ENCODE measurements around the gene GRK5.

GRK5 gene

DNA sequence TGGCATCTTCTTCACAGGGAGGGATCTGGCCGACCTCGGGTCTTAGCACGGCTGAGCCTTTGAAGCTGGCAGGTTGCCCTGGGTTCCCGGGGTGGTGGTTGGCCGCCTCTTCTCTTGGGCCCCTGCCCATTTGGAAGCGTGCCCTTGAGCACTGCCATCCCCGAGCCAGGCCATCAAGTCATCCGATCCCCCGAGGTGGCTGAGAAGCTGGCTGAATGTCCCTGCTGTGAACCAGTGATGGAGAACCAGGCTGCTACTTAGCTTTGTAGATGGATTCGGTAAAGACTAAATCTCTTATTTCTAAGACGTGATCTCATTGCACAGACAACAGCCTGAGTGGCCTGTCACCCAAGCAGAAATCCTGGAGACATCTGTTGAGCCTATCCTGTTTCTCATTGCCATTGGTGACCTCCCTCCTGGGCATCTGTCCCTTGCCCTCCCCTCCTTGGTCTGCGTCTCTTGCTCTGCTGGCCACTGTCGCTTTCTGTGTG, 74.3 kb downstream of the GRK5 start:
- DNase-seq, result no peak

DNA sequence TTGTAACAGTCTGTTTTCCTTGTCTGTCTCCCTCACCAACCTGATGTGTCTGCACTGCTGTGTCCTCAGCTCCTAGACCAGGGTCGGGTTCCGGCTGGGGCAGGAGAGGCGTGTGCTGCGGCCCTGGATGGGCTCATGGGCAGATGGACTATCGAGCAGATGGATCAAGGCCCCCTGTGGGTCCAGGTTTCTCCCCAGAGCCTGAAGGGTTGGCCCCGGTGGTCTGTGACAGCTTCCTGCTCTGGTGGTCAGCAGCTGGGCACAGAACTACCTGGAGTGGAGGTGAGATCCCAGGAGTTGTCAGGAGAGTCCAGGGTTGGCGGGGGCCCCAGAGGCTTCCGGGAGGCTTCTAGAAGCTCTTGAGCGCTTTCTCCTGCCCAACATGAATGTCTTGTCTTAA, 75.1 kb downstream of the GRK5 start:
- DNase-seq, result no peak

DNA sequence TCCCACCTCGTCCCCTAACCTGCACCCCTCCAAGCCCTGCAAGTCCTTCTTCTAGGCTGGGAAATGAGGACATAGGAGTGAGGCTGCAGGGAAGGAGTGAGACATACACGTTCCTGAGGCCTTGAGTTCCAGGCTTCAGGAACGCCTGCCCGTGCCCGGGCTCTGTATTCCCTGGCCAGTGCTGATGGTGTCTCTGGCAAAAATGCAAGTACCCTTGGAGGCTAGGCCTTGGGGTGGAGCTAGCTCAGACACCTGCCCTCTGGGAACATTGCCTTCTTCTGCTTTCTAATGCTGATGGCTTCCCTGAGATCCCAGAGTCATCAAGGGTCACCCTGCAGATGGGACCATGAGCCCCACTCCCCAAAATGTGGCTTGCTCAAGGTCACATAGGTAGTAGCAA, 76.0 kb downstream of the GRK5 start:
- DNase-seq, result no peak

DNA sequence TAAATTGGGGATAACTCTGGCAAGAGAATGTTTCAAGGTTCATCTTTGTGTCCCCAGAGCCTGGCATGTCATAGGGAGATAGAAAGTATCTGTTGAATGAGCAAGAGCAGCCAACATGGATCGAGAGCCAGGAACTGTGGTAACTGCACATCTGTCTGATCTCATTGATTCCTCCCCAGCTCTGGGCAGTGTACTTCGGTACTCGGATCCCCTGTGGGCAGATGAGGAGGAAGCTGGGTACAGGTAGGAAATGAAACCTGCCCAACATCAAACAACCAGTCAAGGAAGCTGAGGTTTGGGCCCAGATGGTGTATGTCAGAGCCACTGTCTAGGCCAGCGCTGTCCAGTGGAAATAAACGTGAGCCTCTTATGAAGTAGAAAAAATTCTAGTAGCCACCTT, 76.4 kb downstream of the GRK5 start:
- DNase-seq, result no peak

DNA sequence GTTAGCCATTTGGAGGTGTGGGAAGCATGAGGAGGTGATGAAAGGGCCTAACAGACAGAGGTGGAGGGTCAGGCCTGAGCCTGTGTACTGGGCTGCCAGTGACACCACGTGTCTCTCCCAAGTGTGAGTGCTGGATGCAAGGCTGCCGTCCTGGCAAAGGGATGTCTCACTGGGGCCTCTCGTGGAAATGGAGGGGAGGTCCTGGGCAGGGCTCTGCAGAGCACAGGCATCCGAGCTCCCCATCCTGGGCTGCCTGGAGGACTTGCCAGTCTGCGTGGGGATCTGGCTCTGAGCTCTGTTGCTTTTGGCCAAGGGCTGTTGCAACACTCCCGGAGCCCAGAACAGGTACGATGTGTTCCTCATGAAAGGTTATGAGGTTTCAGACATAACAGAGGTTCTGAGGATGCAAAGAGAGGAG, 77.3 kb downstream of the GRK5 start:
- no peak for DNase-seq

DNA sequence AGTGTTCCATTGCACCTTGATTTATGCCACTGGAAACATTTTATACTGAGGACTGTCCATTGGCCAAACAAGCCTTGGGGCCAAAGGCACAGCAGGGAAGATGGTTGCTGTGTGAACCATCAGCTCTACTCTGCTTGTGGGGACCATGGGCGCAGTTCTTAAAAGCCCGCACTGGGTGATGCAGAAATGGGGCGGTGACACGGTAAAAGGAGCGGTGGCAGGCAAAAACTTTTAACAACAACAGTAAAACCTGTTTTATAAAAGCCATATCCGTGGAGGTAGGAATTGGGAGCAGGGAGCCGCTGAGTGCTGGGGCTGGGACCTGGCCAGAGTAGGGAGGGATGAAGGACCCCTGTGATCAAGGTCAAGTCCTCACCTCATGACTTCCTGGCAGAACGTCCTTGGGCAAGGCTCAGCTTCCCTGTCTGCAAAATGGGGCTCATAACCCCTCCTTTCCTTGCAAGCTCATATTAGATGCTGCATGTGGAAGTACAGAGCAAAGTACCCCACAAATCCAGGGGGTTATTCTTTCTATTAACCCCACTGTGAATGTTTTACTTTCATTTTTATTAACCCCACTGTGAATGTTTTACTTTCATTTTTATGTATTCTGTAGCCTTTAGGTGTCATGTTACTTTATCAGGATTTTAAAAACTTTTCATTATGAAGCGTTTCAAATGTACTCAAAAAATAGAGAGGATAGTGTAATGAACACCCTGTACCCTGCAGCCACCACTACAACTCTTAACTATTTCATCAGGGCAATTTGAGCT, 78.3 kb downstream of the GRK5 start:
- no peak for DNase-seq

DNA sequence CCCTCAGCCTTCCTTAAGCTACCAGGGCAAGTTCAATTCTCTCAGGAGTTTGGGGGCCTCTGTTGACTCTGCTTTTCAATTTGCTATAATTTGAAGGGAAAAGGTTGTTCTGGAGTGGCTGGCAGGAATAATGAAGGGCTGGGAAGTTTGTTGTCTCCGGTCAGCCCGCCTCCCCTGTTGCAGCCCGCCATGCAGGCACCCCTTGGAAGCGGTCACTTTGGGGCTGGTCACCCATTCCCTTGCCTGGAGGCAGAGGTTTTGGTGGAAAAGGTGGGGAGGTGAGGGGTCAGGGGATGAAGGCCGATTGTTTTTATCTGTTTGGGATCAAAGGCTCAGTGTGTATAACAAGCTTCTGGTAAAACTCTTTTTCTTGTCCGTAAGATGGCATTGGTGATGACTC, 79.1 kb downstream of the GRK5 start:
- no peak for DNase-seq

DNA sequence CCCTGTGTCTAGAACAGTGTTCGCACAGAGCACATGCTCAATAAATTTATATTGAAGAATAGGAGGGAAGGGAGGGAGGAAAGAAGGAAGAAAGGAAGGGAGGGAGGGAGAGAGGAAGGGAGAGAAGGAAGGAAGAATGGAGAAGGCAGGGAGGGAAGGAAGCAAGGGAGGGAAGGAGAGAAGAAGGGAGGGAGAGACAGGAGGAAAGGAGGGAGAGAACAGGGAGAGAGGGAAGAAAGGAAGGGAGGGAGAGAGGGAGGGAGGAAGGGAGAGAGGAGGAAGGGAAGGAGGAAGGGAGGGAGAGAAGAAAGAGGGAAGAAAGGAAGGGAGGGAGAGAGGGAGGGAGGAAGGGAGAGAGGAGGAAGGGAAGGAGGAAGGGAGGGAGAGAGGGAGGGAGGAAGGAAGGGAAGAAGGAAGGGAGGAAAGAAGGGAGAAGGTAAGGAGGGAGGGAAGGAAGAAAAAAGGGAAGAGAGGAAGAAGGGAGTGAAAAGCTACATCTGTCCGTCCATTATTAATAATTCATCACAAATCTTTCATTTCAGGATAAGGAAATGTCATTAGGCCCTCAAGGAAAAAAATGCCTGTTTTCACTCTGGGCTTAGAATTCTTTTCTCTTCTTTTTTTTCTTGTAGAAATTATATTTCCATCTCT, 79.7 kb downstream of the GRK5 start:
- no peak for DNase-seq

DNA sequence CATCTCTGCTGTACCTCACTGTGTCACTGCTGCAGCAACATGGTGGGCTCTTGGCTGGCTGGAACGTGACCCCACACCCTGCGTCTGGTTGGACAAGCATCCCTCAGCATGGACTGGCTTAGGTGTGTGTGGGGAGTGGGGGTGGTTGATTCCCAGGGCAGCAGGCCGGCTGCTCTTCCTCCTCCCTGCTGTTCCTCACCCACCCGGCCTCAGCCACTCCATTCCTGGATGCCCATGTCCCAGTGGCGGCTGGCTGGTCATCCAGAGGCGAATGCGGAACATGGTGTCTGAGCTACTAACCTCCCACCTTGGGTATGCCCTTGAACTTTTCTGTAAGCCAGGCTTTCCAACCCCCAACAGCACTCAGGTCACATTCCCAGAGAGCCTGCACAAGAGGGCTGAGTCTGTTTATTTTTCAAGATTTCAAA, 81.2 kb downstream of the GRK5 start:
- DNase-seq, result no peak

DNA sequence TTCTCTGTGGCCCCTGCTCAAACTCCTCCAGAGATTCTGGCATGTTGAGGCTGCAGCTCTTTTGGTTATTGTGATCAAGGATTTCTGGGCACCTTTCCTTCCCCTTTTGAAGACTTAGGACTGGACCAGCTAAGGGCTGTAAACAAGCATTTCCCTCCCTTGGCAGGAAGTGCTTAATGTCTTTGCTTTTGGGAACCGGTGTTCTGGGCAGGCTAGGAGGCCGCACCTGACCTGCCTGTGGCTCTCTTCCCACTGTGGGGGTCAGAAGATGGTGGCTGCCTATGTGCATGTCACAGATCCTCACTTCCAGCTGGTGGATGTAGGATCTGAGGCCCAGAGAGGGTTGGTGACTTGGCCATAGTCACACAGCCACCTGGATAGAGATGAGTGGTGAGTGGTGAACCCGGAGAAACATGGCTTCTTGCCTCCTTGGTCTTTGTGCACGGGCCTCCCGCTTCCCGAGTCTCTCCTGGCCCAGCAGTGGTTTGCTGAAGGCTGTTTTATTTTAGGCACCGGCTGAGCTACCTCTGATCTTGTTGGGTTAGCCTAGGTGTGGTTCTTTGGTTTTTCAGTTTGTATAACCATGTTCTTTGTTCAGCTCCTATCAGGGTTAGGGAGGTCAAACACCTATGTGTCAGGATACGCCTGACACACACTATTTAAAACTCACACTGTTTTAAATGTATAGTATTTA, 82.0 kb downstream of the GRK5 start:
- DNase-seq, result no peak

DNA sequence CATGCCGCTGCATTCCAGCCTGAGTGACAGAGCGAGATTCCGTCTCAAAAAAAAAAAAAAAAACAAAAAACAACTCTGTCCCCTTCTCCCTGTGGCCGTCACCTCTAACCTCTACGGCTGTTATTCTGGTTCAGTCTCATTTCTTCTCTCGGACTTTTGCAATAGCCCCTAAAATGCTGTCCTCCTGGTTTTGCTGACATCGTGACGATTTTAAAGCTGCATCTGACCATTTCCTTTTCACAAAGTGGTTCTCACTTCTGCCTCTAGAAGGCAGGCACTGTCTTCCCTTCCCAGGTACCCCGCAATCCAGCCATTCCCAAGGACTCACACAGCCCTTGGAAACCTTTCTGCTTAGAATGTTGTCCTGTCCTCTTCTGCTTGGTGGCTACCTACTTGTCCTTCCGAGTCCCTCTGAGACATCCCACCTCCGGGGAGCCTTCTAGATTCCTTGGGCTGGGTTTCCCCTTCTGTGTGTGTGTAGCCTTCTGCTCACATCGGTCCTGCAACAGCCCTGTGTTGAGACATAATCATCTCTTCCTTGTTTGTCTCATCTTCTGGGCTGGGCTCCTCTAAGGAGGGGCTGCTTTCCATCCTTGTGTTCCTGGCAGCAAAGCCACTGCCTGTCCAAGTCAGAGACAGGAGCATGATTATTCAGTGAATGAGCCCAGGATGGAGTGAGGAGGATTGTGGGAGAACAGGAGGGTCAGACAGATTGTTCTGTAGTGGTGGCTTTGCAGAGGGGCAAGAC, 83.1 kb downstream of the GRK5 start:
- no peak for DNase-seq

DNA sequence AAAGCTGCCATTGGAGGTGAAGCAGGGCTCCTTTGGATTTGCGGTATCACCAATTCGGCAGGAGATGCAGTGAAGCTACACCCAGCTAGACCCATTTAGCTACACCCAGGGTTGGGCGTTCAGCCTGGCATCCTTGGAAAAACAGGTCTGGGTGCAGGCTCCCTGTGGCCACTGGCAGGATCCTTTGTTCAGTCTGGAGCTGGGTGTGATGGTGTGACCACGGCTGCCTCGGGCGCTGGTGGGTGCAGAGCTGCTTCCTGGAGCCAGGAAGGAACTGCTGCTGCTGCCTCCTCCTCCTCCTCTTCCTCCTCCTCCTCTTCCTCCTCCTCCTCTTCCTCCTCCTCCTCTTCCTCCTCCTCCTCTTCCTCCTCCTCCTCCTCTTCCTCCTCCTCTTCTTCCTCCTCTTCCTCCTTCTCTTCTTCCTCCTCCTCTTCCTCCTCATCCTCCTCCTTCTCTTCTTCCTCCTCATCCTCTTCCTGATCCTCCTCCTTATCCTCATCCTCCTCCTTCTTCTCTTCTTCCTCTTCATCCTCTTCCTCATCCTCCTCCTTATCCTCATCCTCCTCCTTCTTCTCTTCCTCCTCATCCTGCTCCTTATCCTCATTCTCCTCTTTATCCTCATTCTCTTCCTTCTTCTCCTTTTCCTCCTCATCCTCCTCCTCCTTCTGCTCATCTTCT, 84.0 kb downstream of the GRK5 start:
- DNase-seq, result no peak

DNA sequence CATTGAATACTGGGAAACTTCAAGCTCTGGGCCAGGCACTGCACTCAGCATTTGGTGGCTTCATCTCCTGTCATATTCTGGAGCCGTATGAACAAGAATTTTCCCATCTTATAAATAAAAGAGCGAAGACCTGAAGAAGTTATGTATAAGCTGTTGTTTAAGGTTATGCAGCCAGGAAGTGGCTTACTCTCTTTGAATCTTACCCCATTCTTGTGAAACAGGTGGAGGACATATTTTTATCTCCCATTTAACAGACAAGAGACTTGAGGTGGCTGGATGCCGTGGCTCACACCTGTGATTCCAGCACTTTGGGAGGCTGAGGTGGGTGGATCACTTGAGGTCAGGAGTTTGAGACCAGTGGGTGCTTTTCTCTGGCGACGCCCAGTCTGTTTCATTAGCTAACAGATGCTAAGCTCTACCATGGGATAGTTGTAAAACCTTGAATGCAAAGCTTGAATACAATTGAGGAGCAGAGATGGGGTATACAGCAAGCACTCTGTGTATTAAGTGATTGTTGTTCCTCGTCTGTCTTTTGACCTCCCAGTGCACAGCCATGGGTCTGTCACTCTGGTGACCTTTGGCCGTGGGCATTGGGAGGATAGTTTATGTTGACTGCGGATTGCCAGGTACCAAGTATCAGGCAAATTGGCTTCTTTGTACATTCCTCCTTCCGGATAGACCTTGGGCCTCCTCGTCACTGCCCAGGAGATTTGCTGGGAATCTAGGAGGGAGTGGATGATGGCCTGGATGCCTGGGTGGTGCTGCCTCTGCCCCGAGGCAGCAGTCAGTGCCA, 85.8 kb downstream of the GRK5 start:
- DNase-seq, result no peak

DNA sequence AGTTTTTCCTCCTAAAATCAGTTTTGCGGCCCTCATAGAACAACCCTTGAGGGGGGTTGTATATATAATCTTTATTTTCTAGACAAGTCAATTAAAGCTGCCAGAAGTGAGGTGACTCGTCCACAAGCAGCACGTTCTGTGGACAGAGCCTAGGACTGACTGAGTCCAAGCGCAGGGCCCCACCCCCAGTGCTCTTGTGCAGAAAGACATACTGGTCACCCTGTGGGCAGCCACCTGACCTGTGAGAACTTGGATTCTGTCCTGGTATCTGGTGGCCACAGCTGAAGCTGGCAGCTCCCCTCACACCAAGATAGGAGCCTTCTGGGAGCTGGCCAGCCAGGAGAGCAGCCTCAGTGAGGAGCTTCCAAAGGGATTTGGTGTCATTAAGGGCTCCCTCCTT, 89.3 kb downstream of the GRK5 start:
- DNase-seq, result no peak

DNA sequence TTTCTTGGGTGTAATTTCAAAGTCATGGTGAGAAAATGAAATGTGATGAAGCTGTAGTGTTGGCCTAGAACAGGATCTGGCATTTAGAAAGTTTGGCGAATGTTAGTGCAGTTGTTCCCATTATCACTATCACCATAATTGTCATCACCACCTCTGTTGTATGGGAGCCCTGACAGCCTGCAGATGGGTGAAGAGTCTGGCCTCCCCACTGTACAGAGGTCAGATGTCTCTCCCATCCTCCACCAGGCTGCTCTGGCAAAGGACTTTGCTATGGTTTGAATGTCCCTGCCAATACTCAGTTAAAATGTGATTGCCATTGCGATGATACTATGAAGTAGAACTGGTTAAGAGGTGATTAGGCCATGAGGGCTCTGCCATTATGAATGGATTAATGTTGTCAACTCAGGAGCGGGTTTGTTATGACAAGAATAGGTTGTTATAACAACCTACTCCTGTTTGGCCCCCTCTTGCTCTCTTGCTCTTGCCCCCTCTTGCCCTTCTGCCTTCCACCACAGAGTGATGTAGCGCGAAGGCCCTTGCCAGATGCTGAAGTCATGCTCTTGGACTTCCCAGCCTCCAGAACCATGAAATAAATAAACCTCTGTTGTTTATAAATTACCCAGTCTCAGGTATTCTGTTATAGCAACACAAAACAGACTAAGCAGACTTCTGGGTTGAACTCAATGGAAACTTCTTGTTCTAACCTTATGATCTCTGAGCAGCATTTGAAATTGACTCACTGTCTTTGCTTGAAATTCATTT, 90.0 kb downstream of the GRK5 start:
- no peak for DNase-seq

DNA sequence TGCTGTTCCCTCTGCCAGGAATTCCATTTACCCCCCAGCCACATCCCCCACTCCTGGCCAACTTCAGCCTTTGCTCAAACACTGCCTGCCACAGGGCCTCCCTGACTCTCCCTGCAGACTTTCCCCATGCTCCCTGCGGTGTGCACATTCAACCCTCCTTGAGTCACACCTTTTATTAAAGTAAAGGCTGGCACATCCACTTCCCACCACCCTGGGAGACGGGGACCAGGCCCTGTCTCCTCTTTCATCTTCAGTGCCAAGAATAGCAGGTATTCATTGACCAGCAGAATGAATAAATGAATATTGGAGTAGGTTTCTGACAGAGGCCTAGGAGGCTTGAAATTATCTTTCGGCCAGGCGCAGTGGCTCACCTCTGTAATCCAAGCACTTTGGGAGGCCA, 91.4 kb downstream of the GRK5 start:
- no peak for DNase-seq

DNA sequence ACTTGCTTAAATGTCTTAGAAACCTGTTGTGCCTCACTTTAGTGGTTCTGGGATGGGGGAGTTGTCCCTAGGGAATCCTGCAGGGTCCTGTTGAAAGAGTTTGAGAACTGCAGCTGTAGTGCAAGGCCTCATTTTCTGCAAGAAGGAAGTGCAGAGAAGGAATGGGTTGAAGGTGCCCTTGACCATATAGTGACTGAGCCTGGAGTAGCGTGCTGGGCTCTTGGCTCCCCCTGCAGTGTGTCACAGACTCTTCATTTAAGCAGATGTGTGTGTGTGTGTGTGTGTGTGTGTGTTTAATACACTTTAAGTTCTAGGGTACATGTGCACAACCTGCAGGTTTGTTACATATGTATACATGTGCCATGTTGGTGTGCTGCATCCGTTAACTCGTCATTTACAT, 92.2 kb downstream of the GRK5 start:
- DNase-seq, result no peak

DNA sequence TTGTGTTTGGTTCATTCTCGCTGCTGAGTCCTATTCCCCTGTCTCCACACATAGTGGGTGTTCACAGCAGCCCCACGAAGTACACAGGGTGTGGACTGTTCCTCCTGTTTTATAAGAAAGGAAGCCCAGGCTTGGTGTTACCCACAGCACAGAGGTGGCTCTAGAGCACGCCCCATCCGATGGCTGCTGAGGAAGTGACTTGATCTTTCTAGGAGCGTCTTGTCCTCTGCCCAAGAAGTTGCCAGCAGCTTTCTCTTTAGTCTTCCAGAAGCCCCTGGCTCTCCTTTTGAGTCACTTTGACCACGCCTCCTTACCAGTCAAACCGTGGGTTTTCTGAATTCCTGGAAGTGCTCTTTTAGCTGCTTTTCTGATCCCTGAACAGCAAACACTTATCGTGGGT, 94.0 kb downstream of the GRK5 start:
- DNase-seq, result no peak

DNA sequence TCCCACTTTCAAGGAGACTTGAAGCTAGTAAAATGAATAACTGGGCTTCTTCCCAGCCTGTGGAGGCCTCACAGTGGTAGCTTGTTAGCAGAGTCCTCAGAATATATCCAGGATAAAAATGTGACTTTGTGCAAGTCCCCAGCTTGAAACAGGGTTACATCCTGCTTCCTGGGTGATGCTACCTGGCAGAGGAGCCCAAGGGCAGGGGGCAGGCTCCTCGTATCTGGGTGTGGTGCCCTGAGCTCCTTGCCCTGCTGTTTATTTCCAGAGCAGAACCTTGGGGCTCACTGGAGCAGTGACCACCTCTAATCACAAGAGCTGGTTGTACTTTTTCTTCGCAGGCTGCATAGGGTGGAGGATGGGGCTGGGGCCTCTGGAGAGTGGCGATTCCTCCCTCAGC, 94.8 kb downstream of the GRK5 start:
- DNase-seq, result no peak

DNA sequence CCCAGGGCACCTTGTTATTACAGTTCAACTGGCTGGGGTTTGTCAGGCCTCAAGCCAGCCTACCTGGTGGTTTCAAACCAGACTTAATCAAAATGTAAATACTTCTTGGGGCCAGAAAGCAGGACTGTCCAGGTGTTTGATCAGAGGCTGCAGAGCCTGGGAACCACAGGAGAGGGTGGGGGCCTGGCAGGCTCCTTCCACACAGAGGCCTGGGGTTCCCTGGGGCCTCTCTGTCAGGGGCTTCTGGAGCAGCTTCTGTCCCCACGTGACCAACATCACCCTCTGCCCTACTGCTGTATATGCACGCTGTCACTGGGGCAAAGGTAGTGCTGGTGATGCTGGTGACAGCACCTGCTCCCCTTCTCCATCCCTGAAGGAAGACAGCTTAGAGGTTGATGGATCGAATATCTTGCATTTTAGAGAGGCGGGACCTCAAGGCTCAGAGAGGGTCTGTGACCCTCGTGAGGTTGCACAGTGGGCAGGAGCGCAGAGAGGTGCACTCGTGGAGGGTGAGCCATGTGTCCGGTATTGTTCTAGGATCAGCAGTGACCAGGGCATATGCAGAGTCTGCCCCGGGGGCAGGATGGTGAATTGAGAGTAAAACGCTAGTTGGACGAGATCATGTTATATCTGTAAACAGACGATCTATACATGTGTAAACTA, 95.4 kb downstream of the GRK5 start:
- no peak for DNase-seq

DNA sequence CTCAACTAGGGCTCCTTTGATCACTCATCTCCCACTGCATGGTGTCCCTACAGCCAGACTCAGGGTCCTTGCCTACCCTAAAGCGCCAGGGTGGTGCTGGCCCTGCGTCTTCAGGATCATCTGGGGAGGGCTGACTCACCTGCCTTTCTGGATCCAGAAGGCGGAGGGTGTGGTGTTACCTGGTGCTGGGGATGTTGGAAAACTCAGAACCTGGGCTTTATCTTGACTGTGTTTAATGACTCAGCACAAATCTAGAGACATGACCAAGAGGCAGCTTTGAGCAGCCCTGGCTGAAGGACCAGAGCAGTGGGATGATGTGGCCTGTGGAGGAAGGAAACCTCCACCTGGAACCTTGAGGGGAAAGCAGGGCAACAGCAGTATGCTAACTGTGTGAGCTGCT, 96.5 kb downstream of the GRK5 start:
- DNase-seq, result no peak
